Hematopoietic multipotent progenitor cell treated with erythropoietin and hydrocortisone succinate and interleukin-3 and kit ligand, for 17 days (in vitro differentiated cells): Measurements from ENCODE around the gene BCKDHA.
"Not testable (repeated sequence)": the region's sequence is repeated elsewhere in the genome, so short reads cannot be mapped to it uniquely, and the experiment has no call there.

ENCODE experiments used
- DNase-seq: peaks from one replicate; pipeline ENCODE4 v3.0.0-alpha.2; 2015; ENCODE audit warnings: low spot score

Gene BCKDHA

DNA sequence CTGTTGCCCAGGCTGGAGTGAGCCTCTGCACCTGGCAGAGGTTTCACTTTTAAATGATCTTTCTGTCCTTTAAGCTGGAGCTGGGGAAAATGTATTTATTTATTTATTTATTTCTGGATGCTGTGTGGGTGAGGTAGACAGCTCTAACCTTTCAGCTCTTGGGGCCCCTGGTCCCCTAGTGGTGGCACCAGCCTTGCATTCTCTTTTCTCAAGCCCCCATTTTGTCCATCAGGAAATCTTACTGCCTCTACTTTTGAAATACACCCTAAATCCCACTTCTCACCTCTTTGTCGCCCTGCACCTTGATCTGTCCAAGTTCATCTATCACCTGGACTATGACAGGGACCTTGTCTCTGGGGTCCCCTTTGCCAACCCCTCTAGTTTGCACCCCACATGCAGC lies 31.5 kb upstream of the BCKDHA start:
- no peak for DNase-seq

DNA sequence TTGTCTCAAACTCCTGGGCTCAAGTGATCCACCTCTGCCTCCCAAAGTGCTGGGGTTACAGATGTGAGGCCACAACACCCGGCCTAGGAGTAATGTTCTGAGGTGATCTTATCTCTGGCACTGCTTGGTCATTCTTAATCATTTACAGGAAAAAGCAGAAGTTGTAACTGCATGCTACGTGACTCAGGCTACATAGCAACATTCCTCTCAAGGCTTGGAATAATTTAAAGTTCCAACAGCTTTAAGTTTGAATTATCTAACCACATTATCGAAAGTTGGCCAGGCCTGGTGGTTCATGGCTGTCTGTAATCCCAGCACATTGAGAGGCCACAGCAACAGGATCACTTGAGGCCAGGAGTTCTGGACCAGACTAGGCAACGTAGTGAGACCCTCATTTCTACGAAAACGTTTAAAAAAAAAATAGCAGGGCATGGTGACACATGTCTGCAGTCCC lies 29.7 kb upstream of the BCKDHA start:
- peak; percentile 56 for DNase-seq

DNA sequence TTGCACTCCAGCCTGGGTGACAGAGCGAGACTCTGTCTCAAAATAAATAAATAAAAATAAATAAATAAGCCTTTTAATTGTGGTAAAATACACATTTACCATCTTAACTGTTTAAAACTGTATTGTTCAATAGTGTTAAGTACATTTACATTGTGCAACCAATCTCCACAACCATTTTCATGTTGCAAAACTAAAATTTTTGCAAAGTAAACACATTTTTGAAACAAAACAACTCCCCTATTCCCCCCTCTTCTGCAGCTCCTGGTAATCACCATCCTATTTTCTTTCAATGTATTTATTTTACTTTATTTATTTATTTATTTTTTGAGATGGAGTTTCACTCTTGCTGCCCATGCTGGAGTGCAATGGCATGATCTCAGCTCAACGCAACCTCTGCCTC lies 27.8 kb upstream of the BCKDHA start:
- DNase-seq = no peak

DNA sequence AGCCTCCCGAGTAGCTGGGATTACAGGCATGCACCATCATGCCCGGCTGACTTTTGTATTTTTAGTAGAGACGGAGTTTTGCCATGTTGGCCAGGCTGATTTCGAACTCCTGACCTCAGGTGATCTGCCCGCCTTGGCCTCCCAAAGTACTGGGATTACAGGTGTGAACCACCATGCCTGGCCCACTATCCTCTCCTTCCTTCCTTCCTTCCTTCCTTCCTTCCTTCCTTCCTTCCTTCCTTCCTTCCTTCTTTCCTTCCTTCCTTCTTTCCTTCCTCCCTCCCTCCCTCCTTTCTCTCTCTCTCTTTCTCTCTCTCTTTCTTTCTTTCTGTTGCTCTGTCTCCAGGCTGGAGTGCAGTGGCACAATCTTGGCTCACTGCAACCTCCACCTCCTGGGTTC lies 26.5 kb upstream of the BCKDHA start:
- not testable (repeated sequence) for DNase-seq

DNA sequence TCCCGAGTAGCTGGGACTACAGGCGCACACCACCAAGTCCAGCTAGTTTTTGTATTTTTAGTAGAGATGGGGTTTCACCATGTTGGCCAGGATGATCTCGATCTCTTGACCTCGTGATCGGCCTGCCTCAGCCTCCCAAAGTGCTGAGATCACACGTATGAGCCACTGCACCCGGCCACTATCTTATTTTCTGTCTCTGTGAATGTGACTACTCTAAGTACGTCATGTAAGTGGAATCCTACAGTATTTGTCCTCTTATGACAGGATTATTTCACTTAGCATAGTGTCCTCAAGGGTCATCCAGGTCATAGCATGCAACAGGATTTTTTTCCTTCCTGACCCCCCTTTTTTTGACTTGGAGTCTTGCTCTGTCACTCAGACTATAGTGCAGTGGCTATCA lies 26.1 kb upstream of the BCKDHA start:
- no peak for DNase-seq

DNA sequence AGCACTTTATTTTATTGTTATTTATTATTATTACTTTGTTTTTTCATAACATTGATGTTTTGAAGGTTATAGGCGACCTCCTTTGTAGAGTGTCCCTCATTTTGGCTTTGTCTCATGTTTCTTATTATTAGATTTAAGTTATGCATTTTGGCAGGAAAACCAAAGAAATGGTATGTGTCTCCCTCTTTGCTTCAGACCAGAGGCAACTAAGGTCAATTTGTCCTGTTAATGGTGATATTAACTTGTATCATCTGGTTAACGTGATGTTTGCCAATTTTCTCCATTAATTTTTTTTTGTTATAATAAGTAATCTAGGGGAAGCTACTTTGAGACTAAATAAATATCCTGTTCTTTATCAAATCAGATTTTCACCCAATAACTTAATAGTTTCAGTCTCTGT lies 25.1 kb upstream of the BCKDHA start:
- DNase-seq = no peak

DNA sequence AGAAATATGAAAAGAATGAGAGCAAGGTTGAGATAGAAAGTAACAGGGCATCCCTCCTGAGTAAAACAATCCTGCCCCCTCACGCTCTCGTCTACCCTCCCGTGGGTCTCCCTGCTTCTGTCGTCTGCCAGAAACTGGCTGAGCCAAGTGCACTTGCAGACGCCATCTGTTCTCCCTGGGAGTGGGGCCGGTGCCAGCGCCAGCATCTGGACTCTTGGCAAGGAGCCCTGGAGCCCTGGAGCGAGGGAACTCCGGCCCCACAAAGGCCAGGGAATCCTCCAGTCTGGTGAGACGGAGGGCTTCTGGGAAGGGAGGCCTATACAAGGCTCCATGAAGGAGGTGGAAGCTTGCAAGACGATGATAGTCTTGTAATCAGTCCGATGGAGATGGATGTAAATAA lies 23.6 kb upstream of the BCKDHA start:
- DNase-seq = no peak

DNA sequence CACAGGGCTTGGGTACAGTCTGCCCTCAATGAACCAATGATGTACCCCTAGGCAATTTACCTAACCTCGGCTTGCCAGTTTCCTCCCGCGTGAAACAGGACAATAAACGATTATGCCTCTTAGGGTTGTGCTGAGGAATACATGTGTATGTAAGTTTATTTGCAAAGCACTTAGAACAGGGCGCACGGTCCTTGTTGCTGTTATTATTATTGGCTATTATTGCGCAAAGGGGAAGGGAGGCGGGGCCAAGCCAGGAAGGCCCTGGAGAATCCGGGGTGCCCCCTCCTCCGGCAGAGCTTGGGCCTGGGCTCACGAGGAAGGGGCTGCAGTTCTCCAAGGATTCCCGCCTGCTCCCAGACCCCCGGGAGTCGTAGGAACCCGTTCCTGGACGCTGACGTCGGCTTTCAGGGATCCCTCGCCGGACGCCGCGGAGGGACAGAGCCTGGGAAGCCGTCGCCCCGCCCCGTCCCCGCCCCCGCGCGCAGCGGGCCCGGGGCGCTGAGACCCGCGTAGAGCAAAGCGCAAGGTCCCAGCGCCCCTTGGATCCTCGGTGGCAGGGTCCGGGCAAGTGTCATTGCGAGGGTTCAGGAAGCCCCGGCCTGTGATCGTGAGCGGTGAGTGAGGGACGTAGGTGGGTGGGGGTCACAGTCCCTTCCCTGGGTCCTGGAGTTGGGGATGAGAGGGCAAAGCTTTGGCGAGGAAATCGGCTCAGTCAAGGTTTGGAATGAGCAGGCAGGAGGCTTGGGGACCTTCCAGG lies 21.2 kb upstream of the BCKDHA start, which contains the start of gene TMEM91:
Gene TMEM91, plus strand, starts transcription at position 293 of the 757 bp plus-strand sequence. CDS start 1,777 bp downstream, outside the sequence.
- no peak for DNase-seq

DNA sequence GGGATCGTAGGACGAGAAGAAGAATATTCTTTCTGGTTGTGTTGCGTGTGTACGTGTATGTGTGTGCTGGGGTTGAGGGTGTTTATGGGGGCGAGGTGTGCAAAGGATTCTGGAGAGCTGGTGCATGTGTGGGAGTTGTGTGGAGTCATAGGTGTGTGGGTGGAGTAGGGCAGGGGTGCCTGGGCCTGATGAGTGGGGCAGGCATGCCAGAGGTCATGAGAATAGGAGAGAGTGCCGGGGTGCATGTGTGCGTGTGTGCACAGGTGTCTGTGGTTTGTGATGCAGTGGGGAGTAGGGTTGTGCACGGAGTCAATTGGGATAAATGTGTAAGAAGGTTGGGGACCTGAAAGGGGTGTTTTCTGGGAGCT lies 20.6 kb upstream of the BCKDHA start:
- DNase-seq = no peak

DNA sequence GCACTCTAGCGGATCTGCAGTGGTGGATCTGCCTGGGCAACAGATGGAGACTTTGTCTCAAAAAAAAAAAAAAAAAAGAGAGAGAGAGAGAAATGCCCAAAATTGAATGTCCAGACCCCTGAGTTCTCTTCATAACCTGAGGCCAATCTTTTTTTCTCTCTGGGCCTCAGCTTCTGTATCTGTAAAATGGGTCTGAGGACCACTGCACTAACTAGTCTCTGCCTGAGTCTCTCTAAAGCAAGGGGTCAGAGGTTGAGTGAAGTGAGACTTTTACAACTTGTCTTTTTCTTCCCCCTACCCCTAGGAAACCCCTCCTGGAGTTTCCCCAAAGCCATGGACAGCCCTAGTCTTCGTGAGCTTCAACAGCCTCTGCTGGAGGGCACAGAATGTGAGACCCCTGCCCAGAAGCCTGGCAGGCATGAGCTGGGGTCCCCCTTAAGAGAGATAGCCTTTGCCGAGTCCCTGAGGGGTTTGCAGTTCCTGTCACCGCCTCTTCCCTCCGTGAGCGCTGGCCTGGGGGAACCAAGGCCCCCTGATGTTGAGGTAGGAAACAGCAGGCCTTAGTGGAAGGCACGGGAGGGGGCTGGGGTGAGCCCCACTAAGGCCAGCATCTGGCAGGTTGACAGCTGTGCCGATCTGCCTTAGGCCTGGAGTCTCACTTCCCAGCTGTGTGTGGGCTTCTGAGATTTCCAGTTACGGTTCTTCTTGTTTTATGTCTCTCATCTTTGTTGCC lies 19.5 kb upstream of the BCKDHA start:
- no peak for DNase-seq

DNA sequence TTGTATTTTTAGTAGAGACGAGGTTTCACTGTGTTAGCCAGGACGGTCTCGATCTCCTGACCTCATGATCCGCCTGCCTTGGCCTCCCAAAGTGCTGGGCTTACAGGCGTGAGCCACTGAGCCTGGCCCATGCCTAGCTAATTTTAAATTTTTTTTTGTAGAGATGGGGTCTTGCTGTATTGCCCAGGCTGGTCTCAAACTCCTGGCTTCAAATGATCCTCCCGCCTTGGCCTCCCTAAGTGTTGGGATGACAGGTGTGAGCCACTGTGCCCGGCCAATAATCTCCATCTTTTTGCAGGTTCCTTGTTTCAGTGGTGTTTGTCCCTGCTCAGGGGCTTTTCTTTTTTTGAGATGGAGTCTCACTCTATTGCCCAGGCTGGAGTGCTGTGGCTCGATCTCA lies 16.1 kb upstream of the BCKDHA start:
- not testable (repeated sequence) for DNase-seq

DNA sequence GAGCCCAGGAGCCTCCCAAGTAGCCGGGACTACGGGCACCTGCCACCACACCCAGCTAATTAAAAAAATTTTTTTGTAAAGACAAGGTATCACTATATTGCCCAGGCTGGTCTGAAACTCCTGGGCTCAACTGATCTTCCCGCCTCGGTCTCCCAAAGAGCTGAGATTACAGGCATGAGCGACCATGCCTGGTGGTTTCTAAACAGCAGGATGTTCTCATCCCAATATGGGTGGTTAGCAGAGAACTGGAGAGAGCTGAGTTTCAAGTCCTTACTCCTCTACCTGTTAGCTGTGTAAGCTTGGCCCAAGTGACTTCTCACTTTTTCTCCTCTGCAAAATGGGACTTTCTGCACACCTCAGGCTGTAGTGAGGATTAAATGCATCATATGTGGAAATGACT lies 13.3 kb upstream of the BCKDHA start:
- no peak for DNase-seq

DNA sequence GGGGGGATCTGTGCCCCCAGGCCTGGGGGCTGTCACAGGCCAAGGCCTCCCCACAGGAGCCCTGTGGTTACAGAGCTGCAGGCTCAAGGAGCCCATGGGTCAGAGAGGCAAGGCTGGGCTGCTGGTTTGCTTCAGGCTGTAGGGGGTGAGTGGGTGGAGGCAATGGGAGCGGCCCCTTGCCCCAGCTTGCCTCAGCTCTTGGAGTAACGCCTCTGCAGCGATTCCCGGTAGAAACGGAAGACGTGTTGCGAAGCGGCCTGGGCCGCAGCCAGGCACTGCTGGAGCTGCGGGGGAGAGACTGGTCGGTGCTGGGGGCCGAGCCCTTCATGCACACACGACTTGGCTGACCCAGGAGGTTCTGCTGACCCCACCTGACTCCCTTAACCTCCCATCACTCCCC lies 11.2 kb upstream of the BCKDHA start:
- DNase-seq = no peak

DNA sequence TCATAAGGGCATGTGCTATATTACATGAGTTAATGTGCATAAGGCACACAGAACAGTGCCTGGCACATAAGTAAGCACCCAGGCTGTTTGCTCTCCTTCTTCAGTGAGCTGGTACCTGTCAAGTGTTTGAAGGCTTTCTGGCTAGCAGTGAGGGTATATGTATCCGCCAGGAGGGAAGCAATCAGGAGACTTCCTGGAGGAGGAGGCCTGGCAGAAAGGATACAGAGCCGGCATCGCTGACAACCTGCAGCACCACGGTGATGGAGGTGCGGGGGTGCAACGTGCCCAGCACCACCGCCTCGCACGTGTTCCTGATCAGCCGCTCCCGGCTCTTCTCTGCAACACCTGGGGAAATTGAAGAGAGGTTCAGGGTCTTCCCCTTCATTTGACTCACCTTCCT lies 6.0 kb upstream of the BCKDHA start:
- no peak for DNase-seq

DNA sequence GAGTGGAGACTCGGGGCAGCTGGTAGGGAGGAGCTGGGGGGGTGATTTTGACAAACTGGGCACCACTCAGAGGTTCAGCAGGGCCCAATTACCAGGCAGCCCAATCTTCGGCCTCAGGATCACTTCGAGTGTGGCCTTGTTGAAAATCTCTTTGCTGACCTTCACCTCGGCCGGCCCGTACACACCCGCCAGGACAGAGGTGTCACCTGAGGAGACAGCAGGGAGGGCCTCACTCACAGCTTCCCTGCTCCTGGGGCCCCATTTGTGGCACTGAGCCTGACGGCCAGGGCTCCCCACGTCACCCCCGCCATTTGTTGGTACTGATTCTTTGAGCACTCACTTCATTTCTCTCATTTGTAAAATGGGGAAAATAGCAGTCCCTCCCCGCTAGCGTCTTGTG lies 4.8 kb upstream of the BCKDHA start:
- no peak for DNase-seq

DNA sequence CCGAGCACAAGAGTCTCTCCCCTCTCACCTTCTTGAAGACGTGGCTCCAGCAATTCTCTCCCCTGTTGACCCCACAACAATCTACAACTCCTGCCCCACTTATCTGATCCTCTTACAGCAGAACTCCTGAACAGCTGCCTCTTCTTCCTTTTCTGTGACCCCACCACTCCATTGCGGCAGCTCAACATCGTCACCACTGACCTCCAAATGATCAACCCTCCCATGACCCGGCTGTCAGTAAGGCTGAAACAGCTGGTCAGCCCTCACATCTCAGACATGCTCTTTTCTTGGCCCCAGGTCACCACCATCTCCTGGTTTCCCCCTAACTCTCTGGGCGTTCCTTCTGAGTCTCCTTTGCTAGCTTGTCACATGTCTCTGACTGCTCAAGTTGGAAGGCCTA lies 2.3 kb upstream of the BCKDHA start:
- DNase-seq = no peak

DNA sequence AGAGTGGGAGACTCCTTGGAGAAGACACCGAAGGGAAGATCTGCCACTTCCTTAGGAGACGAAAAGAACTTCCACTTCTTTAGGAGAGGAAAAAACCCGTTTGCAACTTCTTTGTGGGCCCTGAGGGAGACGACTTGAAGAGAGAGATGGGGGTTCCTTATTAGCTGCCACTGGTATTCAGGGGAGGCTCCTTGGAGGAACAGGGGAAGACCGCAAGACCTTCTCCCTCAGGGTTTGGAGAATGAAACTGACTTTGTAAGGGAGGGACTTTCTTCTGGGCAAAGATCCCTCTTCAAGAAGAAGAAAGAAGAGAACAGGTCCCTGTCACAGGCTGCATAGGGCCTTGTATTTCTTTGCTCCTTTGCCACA lies 416 bp downstream of the BCKDHA start:
- DNase-seq = no peak

DNA sequence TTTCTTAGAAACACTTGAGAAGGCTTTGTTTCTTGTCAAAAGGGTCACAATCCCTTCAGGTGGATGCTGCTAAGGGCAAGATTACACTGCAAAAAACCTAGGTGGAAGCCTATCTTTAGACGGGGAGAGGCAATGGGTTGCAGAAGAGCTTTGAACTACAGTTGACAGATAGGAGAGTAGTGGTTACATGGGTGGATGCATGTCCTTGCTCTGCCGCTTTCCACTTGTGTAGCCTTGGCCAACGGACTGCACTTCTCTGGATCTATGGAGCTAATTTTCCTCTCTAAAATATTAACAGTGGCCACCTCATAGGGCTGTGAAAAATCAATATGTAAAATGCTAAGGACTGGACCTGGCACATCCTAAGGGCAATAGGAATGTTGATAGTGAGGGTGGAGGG lies 980 bp downstream of the BCKDHA start:
- no peak for DNase-seq

DNA sequence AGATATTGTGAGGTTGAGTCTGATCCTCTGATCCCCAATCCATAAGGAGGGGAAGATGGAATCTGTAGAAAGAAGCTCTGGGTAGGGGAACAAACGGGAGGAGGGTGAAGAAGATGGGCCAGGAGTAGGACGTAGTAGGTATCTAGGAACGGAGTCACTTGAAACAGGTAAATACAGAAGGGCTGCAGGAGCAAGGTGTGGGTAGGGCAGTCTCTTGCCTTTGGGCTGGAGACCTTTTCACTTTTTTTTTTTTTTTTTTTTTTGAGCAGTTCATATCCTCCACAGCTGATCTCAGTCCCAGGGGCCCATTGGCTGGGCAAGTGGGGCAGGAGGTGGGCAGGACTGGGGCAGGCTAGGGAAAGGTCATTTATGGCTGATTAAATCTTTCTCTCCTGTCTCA lies 1.5 kb downstream of the BCKDHA start:
- no peak for DNase-seq

DNA sequence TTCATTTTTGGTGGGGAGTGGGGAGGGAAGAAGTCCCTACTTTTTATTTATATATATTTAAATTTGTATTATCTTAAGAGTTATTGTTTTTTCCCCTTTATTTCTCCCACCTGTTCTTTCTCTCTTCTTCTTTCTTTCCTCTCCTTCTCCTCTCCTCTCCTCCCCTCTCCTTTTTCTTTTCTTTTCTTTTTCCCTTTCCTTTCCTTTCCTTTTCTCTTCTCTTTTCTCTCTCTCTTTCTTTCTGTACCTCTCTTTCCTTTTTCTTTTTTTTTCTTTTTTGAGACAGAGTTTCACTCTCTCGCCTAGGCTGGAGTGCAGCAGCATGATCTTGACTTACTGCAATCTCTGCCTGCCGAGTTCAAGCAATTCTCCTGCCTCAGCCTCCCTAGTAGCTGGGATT lies 1.9 kb downstream of the BCKDHA start:
- DNase-seq = no peak

DNA sequence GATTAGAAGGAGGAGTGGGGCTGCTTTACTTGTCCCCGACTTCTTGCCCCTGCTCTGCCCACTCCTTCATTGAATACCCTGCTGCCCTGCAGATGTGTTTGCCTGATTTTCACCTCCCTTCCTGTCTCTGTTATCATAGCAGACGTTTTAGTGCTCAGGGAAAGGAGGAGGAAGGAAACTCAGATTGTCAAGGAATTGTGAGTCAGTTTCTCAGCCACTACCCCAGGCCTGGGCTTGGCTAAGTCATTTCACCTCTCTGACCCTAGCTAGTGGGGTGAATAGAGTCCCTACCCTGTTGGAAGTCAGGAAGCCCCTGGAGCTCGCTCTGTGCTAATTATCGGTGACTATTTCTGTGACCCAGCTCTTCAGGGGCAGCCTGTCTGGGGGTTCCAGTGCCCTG lies 3.9 kb downstream of the BCKDHA start:
- DNase-seq = no peak

DNA sequence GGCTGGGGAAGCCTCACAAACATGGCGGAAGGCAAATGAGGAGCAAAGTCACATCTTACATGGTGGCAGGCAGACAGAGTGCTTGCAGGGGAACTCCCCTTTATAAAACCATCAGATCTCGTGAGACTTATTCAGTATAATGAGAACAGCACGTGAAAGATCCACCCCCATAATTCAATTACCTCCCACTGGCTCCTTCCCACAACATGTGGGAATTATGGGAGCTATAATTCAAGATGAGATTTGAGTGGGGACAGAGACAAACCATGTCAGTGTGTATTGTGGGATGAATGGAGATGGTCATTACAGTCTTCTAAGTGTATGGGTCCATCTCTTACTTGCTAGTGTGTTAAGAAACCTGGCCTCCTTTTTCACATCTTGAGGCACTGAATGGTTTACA lies 4.4 kb downstream of the BCKDHA start:
- no peak for DNase-seq

DNA sequence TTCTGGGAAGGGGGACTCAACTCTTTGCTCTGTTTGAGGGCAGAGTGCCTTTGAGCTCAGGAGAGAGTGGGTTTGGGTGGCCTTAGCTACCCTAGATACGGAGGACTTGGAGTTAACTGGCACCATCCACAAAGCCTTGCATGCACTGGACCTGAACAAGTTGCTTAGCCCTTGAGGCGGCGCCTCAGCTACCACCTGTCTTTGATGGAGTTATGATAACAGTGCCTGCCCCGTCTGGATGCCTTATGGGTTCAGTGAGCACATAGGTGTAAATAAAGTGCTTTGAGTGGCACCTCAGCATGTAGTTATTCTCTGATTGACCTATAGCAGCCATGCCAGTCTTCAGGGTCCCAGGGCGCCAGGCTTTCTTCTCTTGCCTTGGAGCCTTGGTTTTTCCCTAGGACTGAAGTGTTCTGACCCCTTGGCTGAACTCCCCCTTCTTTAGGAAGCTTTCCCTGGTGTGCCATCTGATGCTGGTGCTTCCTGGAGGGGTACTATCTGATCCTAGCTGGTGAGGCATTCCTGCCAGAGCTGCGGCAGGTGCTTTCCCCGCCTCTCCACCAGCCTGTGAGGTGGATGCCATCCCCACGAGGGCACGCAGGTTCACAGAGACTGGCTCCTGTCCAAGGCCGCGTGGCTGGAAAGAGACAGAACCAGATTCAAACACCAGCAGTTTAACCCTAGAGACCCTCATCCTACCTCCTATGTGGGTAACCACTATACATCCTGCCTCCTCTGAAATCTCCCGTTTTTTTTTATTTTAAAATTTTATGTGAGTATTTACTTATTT lies 5.8 kb downstream of the BCKDHA start:
- DNase-seq = no peak
